PC-3 (cell line): Measurements from ENCODE around the gene ZBTB7A.

ENCODE experiments used
- CTCF ChIP-seq: fragments of 300-600 bp; sonication (generic); conservative IDR thresholded peaks from 2 replicates; pipeline ENCODE4 v1.5.1; 2017; ENCODE audit warnings: antibody characterized with exemption, low read depth, mild to moderate bottlenecking, low read length
- EZH2 ChIP-seq: fragments of 300-600 bp; sonication (generic); IDR thresholded peaks from one replicate; pipeline ENCODE4 v1.6.1; 2017; ENCODE audit warnings: antibody characterized with exemption, mild to moderate bottlenecking, low read length; ENCODE audit not compliant: unreplicated experiment
- EZH2phosphoT487 ChIP-seq: fragments of 300-600 bp; sonication (generic); IDR thresholded peaks from 2 replicates; pipeline ENCODE4 v1.6.1; 2018; ENCODE audit warnings: mild to moderate bottlenecking, antibody characterized with exemption, low read length, borderline replicate concordance

- TF ChIP-seq CTCF (no peak), EZH2phosphoT487 (no peak), EZH2 (no peak)
These were observed 71.1 kb downstream of the ZBTB7A start for GRCh38 chr19:3995607-3996006.
